OCI-LY1 (cell line): ENCODE data around the gene CFP.

Experiments used
- H2AFZ ChIP-seq: fragments of 200-600 bp; sonication (generic), shearing (Covaris generic); 2 replicates; pipeline ENCODE4 v1.6.0; 2014; ENCODE audit warnings: antibody characterized with exemption, mild to moderate bottlenecking, low read length
- H3F3A ChIP-seq: fragments of 200-600 bp; sonication (generic), shearing (Covaris generic); 2 replicates; pipeline ENCODE4 v1.6.0; 2014; ENCODE audit warnings: mild to moderate bottlenecking, antibody characterized with exemption, low read length, moderate library complexity; ENCODE audit not compliant: insufficient read depth
- H3K27ac ChIP-seq: fragments of 200-600 bp; sonication (generic); 2 replicates; pipeline ENCODE4 v1.5.1; 2014; ENCODE audit warnings: low read length, mixed run types, mild to moderate bottlenecking, low read depth; ENCODE audit not compliant: poor library complexity, severe bottlenecking
- H3K27me3 ChIP-seq: fragments of 200-600 bp; sonication (generic); 2 replicates; pipeline ENCODE4 v1.6.0; 2014; ENCODE audit warnings: antibody characterized with exemption, mild to moderate bottlenecking, low read length, moderate library complexity; ENCODE audit not compliant: insufficient read depth
- H3K36me3 ChIP-seq: fragments of 200-600 bp; sonication (generic); 2 replicates; pipeline ENCODE4 v1.6.1; 2014; ENCODE audit warnings: mild to moderate bottlenecking, antibody characterized with exemption, low read length, moderate library complexity, mixed read lengths; ENCODE audit not compliant: insufficient read depth
- H3K4me1 ChIP-seq: fragments of 200-600 bp; sonication (generic); 2 replicates; pipeline ENCODE4 v1.5.1; 2014; ENCODE audit warnings: mild to moderate bottlenecking, low read length, moderate library complexity; ENCODE audit not compliant: insufficient read depth, severe bottlenecking
- H3K4me2 ChIP-seq: fragments of 200-600 bp; sonication (generic), shearing (Covaris generic); 2 replicates; pipeline ENCODE4 v1.6.1; 2014; ENCODE audit warnings: low read length
- H3K4me3 ChIP-seq: fragments of 200-600 bp; sonication (generic); 2 replicates; pipeline ENCODE4 v1.5.1; 2014; ENCODE audit warnings: low read length, low read depth, mild to moderate bottlenecking, mixed read lengths; ENCODE audit not compliant: poor library complexity, severe bottlenecking
- H3K79me2 ChIP-seq: fragments of 200-600 bp; shearing (Covaris generic); 2 replicates; pipeline ENCODE4 v1.6.1; 2016; ENCODE audit warnings: mixed run types, low read length, mixed read lengths; ENCODE audit not compliant: insufficient read depth
- H3K9ac ChIP-seq: fragments of 200-600 bp; sonication (generic), shearing (Covaris generic); 2 replicates; pipeline ENCODE4 v1.6.1; 2014; ENCODE audit warnings: mild to moderate bottlenecking, low read length, mixed read lengths
- H3K9me2 ChIP-seq: fragments of 200-600 bp; sonication (generic), shearing (Covaris generic); 2 replicates; pipeline ENCODE4 v1.6.1; 2014; ENCODE audit warnings: low read depth, mild to moderate bottlenecking, low read length, mixed read lengths
- H3K9me3 ChIP-seq: fragments of 200-600 bp; shearing (Covaris generic); 2 replicates; pipeline ENCODE4 v1.6.1; 2014; ENCODE audit warnings: low read length, mixed read lengths
- H4K20me1 ChIP-seq: fragments of 200-600 bp; sonication (generic), shearing (Covaris generic); 2 replicates; pipeline ENCODE4 v1.6.0; 2016; ENCODE audit warnings: mild to moderate bottlenecking, low read length; ENCODE audit not compliant: insufficient read depth
- EZH2 ChIP-seq: fragments of 200-600 bp; sonication (generic), shearing (Covaris generic); IDR thresholded peaks from 2 replicates; pipeline ENCODE4 v1.8.0; 2017; ENCODE audit warnings: borderline replicate concordance, mixed run types, mild to moderate bottlenecking, antibody characterized with exemption, low read length, moderate library complexity, mixed read lengths
- TF ChIP-seq, protein P1 (sequence below): fragments of 200-600 bp; sonication (generic), shearing (Covaris generic); IDR thresholded peaks from 2 replicates; pipeline ENCODE4 v1.5.1; 2017; ENCODE audit warnings: mild to moderate bottlenecking, antibody characterized with exemption, low read length, moderate library complexity, mixed read lengths

CFP gene

GRCh38 chrX:47645530-47645929 lies 15.8 kb upstream of the CFP start:
- Histone ChIP-seq H2AFZ (no peak overlapping the region), H3K79me2 (no peaks in the 10 kb centered on the region), H3K9ac (no peak overlapping the region), H3K4me1 (peaks cover 15% of the 10 kb centered on the region), H3K9me3 (no peaks in the 10 kb centered on the region), H4K20me1 (no peaks in the 10 kb centered on the region), H3K4me2 (no peak overlapping the region; the same call in 1 of the 2 replicates), H3K27ac (no peak overlapping the region), H3K36me3 (peaks cover 36% of the 10 kb centered on the region), H3K9me2 (no peaks in the 10 kb centered on the region), H3K4me3 (no peak overlapping the region), H3F3A (no peaks in the 10 kb centered on the region), H3K27me3 (no peaks in the 10 kb centered on the region)
- TF ChIP-seq, protein P1, sequence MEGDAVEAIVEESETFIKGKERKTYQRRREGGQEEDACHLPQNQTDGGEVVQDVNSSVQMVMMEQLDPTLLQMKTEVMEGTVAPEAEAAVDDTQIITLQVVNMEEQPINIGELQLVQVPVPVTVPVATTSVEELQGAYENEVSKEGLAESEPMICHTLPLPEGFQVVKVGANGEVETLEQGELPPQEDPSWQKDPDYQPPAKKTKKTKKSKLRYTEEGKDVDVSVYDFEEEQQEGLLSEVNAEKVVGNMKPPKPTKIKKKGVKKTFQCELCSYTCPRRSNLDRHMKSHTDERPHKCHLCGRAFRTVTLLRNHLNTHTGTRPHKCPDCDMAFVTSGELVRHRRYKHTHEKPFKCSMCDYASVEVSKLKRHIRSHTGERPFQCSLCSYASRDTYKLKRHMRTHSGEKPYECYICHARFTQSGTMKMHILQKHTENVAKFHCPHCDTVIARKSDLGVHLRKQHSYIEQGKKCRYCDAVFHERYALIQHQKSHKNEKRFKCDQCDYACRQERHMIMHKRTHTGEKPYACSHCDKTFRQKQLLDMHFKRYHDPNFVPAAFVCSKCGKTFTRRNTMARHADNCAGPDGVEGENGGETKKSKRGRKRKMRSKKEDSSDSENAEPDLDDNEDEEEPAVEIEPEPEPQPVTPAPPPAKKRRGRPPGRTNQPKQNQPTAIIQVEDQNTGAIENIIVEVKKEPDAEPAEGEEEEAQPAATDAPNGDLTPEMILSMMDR = no peak
- no peak for TF ChIP-seq EZH2

- TF ChIP-seq, protein P1 = peak; percentile 46
- no peak for TF ChIP-seq EZH2
- no peak overlapping the region for H3K4me2 ChIP-seq
Observed at GRCh38 chrX:47644557-47645091, 14.9 kb upstream of the CFP start.

DNA sequence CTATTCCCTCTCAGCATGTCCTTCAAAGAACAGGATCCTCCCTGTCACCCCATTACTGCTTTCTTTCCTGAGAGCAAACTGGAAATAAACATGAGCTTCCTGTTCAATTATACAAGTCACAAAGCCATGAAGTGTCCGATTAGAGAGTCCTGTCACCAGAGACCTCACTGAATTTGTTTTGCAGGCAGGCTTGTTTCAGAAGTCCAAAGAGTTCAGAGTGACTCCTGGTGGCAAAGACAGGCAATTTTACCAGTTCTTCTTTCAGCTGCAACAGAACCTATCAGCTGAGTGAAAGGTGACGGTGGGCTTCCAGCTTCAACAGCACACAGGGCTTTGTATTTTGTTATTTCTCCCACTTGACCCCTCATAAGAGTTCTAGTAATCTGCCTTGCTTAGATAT lies 14.2 kb upstream of the CFP start:
- Histone ChIP-seq H3K27ac (no peak overlapping the region), H2AFZ (no peak overlapping the region), H3K9ac (no peak overlapping the region), H4K20me1 (no peaks in the 10 kb centered on the region), H3K27me3 (no peaks in the 10 kb centered on the region), H3K4me3 (no peak overlapping the region), H3K9me3 (no peaks in the 10 kb centered on the region), H3K4me2 (no peak overlapping the region), H3K36me3 (peaks cover 52% of the 10 kb centered on the region), H3F3A (no peaks in the 10 kb centered on the region), H3K79me2 (no peaks in the 10 kb centered on the region), H3K4me1 (peaks cover 9% of the 10 kb centered on the region), H3K9me2 (no peaks in the 10 kb centered on the region)
- TF ChIP-seq, protein P1 = peak; percentile 34
- no peak for TF ChIP-seq EZH2

More at GRCh38 chrX:47644557-47645091, 14.9 kb upstream of the CFP start:
- H3K79me2 ChIP-seq = no peaks in the 10 kb centered on the region
- no peaks in the 10 kb centered on the region for H3K9me3 ChIP-seq
- no peak overlapping the region for H3K27ac ChIP-seq
- H3K4me1 ChIP-seq = peaks cover 15% of the 10 kb centered on the region
- no peak overlapping the region for H3K4me3 ChIP-seq
- H4K20me1 ChIP-seq = no peaks in the 10 kb centered on the region
- no peaks in the 10 kb centered on the region for H3K27me3 ChIP-seq
- H3K9ac ChIP-seq = no peak overlapping the region
- H3K9me2 ChIP-seq = no peaks in the 10 kb centered on the region
- no peaks in the 10 kb centered on the region for H3F3A ChIP-seq
- H3K36me3 ChIP-seq = peaks cover 45% of the 10 kb centered on the region
- no peak overlapping the region for H2AFZ ChIP-seq
